GM11168 (cell line): ENCODE data around the gene TIAL1.
"Not testable (repeated sequence)": the region's sequence is repeated elsewhere in the genome, so short reads cannot be mapped to it uniquely, and the experiment has no call there.

Experiments used
- in situ Hi-C: fragments of 300-500 bp; cut with MboI; formaldehyde crosslinking; loops from one replicate; pipeline ENCODE4 v1.12.0; 2022; ENCODE audit warnings: low sequenced_read_pairs; ENCODE audit not compliant: unreplicated experiment

TIAL1 gene, protein sequence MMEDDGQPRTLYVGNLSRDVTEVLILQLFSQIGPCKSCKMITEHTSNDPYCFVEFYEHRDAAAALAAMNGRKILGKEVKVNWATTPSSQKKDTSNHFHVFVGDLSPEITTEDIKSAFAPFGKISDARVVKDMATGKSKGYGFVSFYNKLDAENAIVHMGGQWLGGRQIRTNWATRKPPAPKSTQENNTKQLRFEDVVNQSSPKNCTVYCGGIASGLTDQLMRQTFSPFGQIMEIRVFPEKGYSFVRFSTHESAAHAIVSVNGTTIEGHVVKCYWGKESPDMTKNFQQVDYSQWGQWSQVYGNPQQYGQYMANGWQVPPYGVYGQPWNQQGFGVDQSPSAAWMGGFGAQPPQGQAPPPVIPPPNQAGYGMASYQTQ

GRCh38 chr10:119596537-119597404, at the start of gene TIAL1:
TSS of gene TIAL1 (minus strand) at chr10:119596964. CDS start at chr10:119596465, 499 bp downstream.
- in situ Hi-C loops, result no loop called here

DNA sequence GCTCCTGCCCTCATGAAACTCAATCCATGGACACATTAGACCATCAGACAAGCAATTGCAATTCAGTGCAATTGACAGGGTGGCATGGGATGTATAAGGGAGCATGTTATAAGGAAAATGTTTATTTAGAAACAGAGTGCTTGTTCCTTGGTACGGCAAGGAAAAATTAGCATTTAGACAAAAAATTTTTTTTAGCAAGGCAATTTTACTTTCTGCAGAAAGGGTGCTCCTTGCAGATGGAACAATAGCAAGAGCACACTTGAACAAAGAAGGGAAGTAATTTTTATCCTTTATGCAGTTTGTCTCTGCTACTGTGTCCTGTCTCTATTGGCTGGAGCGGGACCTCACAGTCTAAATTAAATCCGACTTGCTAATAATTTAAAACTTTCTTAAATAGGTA, 48.2 kb upstream of the TIAL1 start:
- in situ Hi-C loops, result no loop called here

DNA sequence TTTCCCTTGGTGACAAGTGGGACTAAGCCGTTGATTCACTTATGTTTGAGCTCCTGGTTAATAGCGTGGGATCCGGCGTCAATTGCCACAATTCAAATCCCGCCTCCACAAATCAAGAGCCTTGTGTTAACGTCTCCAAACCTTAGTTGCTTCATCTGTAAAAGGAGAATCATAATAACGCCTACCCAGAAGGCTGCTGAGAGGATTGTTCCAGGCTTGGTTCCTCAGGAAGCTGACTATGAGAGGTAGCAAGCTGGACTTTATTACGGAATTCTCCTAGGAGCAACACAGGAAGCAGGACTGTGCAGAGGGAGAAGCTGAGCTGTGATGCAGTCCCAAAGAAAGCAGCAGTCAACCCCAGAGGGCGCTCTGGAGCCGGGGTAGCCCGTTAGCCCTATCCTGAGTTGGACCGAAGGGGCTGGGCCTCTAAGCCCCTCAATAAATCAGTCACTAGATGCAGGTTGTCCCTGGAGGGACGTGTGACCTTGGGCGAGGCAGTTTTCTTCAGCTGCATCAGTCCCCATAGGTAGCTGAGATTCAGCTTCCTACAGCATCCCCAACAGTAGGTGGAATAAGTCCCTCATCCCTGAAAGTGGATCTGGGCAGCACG, 47.5 kb upstream of the TIAL1 start:
- in situ Hi-C loops, result no loop called here

- in situ Hi-C loops, result no loop called here
Observed at GRCh38 chr10:119643306-119644204, 46.8 kb upstream of the TIAL1 start.

- in situ Hi-C loops, result no loop called here
Observed at GRCh38 chr10:119642556-119643111, 45.9 kb upstream of the TIAL1 start.

DNA sequence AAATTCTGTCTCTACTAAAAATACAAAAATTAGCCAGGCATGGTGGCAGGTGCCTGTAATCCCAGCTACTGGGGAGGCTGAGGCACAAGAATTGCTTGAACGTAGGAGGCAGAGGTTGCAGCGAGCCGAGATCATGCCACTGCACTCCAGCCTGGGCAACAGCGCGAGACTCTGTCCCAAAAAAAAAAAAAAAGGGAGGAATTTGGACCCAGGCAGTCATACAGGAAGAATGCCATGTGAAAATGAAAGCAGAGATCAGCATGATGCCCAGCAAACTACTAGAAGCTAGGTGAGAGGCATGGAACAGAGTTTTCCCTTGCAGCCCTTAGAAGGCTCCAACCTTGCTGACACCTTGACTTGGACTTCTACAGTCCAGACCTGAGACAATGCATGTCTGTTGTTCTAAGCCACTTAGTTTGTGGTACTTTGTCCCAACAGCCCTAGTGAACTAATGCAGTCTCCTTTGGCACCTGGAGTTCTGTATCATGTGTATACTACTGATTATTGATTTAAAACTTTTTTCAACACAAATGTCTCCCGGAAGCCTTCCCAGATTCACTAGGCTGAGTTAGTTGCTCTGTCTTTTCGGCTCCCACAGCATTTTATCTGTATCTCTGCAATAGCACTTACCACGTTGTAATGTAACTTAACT, 44.2 kb upstream of the TIAL1 start:
- in situ Hi-C loops, result no loop called here

GRCh38 chr10:119640384-119640783, 43.6 kb upstream of the TIAL1 start:
- in situ Hi-C loops, result no loop called here

DNA sequence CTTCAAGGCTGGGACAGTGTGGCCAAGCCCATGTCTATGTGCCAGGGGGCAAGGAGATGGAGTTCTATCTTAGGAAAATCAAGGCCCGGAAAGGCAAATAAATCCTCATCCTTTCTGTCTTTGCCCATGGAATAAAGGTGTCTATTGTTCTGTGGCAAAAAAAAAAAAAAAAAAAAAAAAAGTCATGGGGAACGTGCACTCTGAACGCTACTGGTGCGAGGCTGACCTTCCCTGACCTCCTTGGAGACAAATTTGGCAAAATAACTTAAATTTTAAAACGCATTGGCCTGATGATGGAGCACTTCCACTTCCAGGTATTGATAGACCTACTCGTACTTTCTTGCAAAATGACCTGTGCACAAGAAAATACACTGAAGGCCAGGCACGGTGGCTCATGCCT, 42.2 kb upstream of the TIAL1 start:
- in situ Hi-C loops, result no loop called here

DNA sequence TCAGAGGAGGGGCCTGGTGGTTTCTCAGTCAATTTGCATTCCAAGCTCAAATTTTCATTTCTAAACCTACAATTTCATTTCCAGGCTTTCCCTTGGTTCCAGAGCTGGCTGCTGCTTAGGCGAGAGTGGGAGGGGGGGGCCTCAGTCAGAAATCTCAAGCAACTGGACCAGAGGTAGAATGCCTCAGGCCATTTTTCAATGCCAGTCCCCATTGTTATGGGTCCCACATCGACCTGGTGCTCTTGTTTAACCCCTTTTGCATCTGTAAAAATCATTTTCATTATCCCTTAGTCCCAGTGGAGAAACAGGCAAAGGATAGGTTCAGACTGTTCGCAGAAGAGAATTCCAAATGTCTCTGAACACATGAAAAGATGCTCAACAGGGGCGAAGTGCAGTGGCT, 40.9 kb upstream of the TIAL1 start:
- in situ Hi-C loops, result no loop called here

- in situ Hi-C loops, result no loop called here
Observed at GRCh38 chr10:119634219-119634544, 37.4 kb upstream of the TIAL1 start.

- in situ Hi-C loops, result no loop called here
Observed at GRCh38 chr10:119633538-119634218, 36.9 kb upstream of the TIAL1 start.

DNA sequence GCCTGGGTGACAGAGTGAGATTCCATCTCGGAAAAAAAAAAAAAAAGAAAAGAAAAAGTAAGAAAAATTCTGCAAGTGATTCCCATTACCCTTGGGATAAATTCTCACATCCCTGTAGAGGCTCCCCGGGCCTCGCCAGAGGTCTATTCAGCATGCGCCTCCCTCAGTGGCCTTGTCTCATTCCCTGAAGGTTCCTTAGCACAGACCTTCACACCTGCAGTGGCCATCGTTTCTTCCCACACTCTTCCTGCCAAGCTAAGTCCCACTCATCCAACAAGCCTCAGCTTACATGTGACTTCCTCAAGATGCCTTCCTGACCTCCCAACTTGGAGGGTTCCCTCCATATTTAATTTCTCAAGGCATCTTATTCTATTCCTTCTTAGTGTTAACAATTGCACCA, 33.5 kb upstream of the TIAL1 start:
- in situ Hi-C loops, result no loop called here

DNA sequence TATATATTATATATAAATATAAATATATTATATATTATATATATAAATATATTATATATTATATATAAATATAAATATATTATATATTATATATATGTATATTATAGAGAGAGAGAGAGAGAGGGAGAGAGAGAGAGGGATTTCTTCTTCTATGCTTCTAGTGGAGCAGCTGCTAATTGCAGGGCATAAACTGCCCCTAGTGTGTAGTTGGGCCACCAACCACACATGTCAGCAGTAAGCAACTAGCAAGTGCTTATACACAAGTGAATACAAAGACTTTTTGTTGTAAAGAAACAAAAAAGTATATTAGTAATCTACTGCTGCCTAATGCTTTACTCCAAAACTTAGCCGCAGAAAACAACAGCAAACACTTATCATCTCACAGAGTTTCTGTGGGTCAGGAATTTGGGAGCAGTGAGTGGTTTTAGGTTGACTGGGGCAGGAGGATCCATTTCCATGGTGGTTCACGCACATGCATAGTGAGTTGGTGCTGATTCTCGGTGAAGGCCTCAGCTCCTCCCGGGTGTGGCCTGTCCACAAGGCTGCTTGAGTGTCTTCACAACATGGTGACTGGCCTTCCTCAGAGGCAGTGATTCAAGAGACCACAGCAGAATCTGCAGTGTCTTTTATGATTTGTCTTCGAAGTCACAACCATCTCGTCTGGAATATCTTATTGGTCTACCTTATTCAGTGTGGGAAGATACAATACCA, 29.0 kb upstream of the TIAL1 start:
- in situ Hi-C loops, result no loop called here

GRCh38 chr10:119621078-119621384, 24.3 kb upstream of the TIAL1 start:
- in situ Hi-C loops, result no loop called here

GRCh38 chr10:119620241-119621077, 23.7 kb upstream of the TIAL1 start:
- in situ Hi-C loops, result no loop called here

GRCh38 chr10:119619811-119620210, 23.0 kb upstream of the TIAL1 start:
- in situ Hi-C loops, result not testable (repeated sequence)

DNA sequence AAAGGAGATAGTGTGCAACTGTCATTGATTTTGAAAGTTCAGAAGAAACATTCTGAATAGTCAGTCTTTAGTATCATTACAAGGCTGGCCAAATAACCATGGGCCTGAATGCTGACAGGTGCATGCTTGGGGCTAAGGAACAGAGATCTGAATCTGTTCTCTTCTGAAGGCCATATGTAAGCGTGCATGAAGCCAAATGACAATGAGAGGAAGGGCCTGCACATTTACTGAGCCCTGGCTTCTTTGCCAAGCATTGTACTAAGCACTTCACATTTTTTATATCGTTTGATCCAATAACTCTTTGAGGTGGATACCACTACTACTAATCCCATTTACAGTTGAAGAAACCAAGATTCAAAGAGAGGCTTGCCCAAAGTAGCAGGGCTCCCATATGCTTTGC, 22.5 kb upstream of the TIAL1 start:
- in situ Hi-C loops, result no loop called here
